K562 (cell line): ENCODE data around the gene SCGB1A1. TPM values are rescaled to one million over a fixed set of nuclear protein-coding genes. Genes with fewer than 3 reads are reported as not detected.

Source experiments
- ATAC-seq: fragments of 200-7000 bp; cut with Tn5 transposase; 3 replicates; pipeline ENCODE4 v1.9.1; 2020; ENCODE audit warnings: moderate library complexity
- BruUV-seq: library from RNA; stranded (reverse); fragments of 400-500 nt; replicated peaks from 2 replicates; lab custom pipeline; 2021; lab: Mats Ljungman, UMichigan
- CTCF ChIA-PET: fragments of 300-600 bp; formaldehyde crosslinking; extraction: SDS; loops from one replicate; lab custom pipeline; 2021; ENCODE audit warnings: low intra/inter-chr PET ratio; lab: Yijun Ruan, JAX
- POLR2A ChIA-PET: fragments of 300-600, 350-650 bp; sonication (Branson Sonifier 250); formaldehyde crosslinking; extraction: SDS; loops from one replicate; lab custom pipeline; 2021; ENCODE audit warnings: antibody characterized with exemption, inconsistent platforms; lab: Yijun Ruan, JAX
- DNase-seq, 4 experiments: peaks; one replicate each; pipeline versions ENCODE4 v3.0.0 to v3.0.0-alpha.2; 2011 to 2018; ENCODE audit warnings: low spot score in 3 of 4, mixed read lengths in 3 of 4; ENCODE audit errors: extremely low read depth in 1 of 4
- FAIRE-seq: peaks from 2 replicates; lab custom pipeline; 2011; peaks lifted over from hg19 to GRCh38; lab: Jason Lieb, UNC
- H2AFZ ChIP-seq: 2 replicates; pipeline ENCODE4 v1.6.0; 2011; ENCODE audit warnings: low read depth, low read length, control low read depth, inconsistent platforms
- H3K27ac ChIP-seq: fragments of 200-600 bp; 3 replicates; pipeline ENCODE4 v1.8.0; 2011; ENCODE audit warnings: low read depth, mild to moderate bottlenecking, control low read depth, inconsistent platforms, low read length, moderate library complexity, mixed read lengths; ENCODE audit errors: extremely low read depth
- H3K27me3 ChIP-seq, 2 experiments: fragments of 300-600 bp in 1 of 2; 2 replicates in 1 of 2; 3 replicates in 1 of 2; pipeline versions ENCODE4 v1.6.0 to v1.8.0; 2011; ENCODE audit warnings: inconsistent platforms in 2 of 2, low read length in 2 of 2, mild to moderate bottlenecking in 1 of 2, mixed read lengths in 1 of 2, moderate library complexity in 1 of 2; ENCODE audit not compliant: control insufficient read depth in 2 of 2, insufficient read depth in 2 of 2
- H3K36me3 ChIP-seq: fragments of 300-600 bp; 3 replicates; pipeline ENCODE4 v1.8.0; 2011; ENCODE audit warnings: mild to moderate bottlenecking, low read length, inconsistent platforms; ENCODE audit not compliant: control insufficient read depth, insufficient read depth
- H3K4me1 ChIP-seq, 2 experiments: fragments of 200-600 bp in 1 of 2; replicated peaks in 1 of 2; 2 replicates in 1 of 2; 3 replicates in 1 of 2; pipeline versions ENCODE4 v1.5.1 to v1.8.0; 2011; ENCODE audit warnings: inconsistent platforms in 2 of 2, low read length in 2 of 2, mild to moderate bottlenecking in 1 of 2, mixed read lengths in 1 of 2, moderate library complexity in 1 of 2; ENCODE audit not compliant: control insufficient read depth in 2 of 2, insufficient read depth in 2 of 2
- H3K4me2 ChIP-seq: 2 replicates; pipeline ENCODE4 v1.6.1; 2011; ENCODE audit warnings: low read length, control low read depth, inconsistent platforms, mixed read lengths; ENCODE audit not compliant: insufficient read depth
- H3K4me3 ChIP-seq: fragments of 200-600 bp; sonication (generic), shearing (Covaris generic); 2 replicates; pipeline ENCODE4 v1.5.1; 2016; ENCODE audit warnings: control low read depth, inconsistent platforms
- H3K79me2 ChIP-seq: fragments of 200-600 bp; 3 replicates; pipeline ENCODE4 v1.8.0; 2011; ENCODE audit warnings: low read length, inconsistent platforms; ENCODE audit not compliant: control insufficient read depth, insufficient read depth
- H3K9ac ChIP-seq, 2 experiments: 2 replicates each; pipeline versions ENCODE4 v1.6.0 to v1.6.1; 2011; ENCODE audit warnings: low read depth in 2 of 2, low read length in 2 of 2, control low read depth in 1 of 2, inconsistent platforms in 1 of 2, mild to moderate bottlenecking in 1 of 2, mixed read lengths in 1 of 2; ENCODE audit not compliant: insufficient read depth in 1 of 2
- H3K9me1 ChIP-seq: one replicate; pipeline ENCODE4 v1.6.0; 2011; ENCODE audit warnings: inconsistent platforms, mild to moderate bottlenecking, low read length, moderate library complexity; ENCODE audit not compliant: control insufficient read depth, insufficient read depth
- H3K9me3 ChIP-seq: replicated peaks from 2 replicates; pipeline ENCODE4 v1.5.1; 2011; ENCODE audit warnings: low read depth, low read length, inconsistent platforms; ENCODE audit not compliant: control insufficient read depth, insufficient read depth
- H4K20me1 ChIP-seq: replicated peaks from 2 replicates; pipeline ENCODE4 v1.6.1; 2011; ENCODE audit warnings: low read length, inconsistent platforms, mixed read lengths; ENCODE audit not compliant: control insufficient read depth, insufficient read depth
- ESRRB ChIP-seq: fragments of 250-450 bp; sonication (Bioruptor Pico); IDR thresholded peaks from 2 replicates; pipeline ENCODE4 v1.5.0; 2020; ENCODE audit warnings: mild to moderate bottlenecking, moderate library complexity, borderline replicate concordance
- MAFF ChIP-seq: IDR thresholded peaks from 2 replicates; pipeline ENCODE4 v1.6.1; 2012; ENCODE audit warnings: low read length, improper control_type of control experiment
- MECOM ChIP-seq: fragments of 250-450 bp; sonication (Bioruptor Pico); IDR thresholded peaks from 2 replicates; pipeline ENCODE4 v1.8.0; 2022; ENCODE audit warnings: inconsistent platforms
- ZNF184 ChIP-seq: sonication (generic); formaldehyde crosslinking; IDR thresholded peaks from 2 replicates; pipeline ENCODE4 v1.5.0; 2020; ENCODE audit warnings: missing genetic modification reagents
- WGBS: fragments of 100-300 bp; shearing (Covaris generic); methylation state at CpG from one replicate; pipeline ENCODE4 v1.1.6; 2016; ENCODE audit warnings: low coverage, mixed read lengths; ENCODE audit not compliant: insufficient coverage; ENCODE audit errors: missing lambda C conversion rate; 5-methylcytosine and 5-hydroxymethylcytosine counted together
- in situ Hi-C: fragments of 300-500 bp; cut with MboI; formaldehyde crosslinking; loops from 4 replicates; pipeline ENCODE4 v1.15.0; 2018; ENCODE audit warnings: inconsistent platforms, mixed read lengths
- intact Hi-C: fragments of 100-400 bp; cut with micrococcal nuclease; formaldehyde crosslinking; loops from 2 replicates; pipeline ENCODE4 v1.14.2; 2022
- polyA plus RNA-seq, 8 experiments: library from polyadenylated mRNA; depleted of rRNA in 4 of 8; stranded (reverse) in 5 of 8; unstranded in 3 of 8; fragments of >200 nt; fragmentation: Nextera tagmentation in 2 of 8; fragmentation: Illumina TruSeq in 1 of 8; extraction: Ambion mirVana in 2 of 8; extraction: Trizol in 1 of 8; gene quantifications; 2 replicates each; pipeline versions ENCODE4 v1.2.1 to v1.2.3, GENCODE V29; 2011 to 2014; ENCODE audit warnings: inconsistent platforms in 1 of 8, missing spikeins in 1 of 8
- total RNA-seq, 7 experiments: library from RNA; depleted of rRNA in 6 of 7; stranded (reverse); fragments of >200 nt in 6 of 7; fragmentation: Illumina TruSeq in 2 of 7; extraction: Trizol in 2 of 7; gene quantifications; 2 replicates each; pipeline versions ENCODE4 v1.2.1 to v1.2.3, GENCODE V29; 2011 to 2021; ENCODE audit warnings: low replicate concordance in 1 of 7
- TF ChIP-seq, protein P1 (sequence below), 2 experiments: fragments of 450-650 bp in 1 of 2; sonication (generic) in 1 of 2; formaldehyde crosslinking in 1 of 2; IDR thresholded peaks in 1 of 2; conservative IDR thresholded peaks in 1 of 2; 2 replicates each; pipeline versions ENCODE4 v1.6.1 to v1.8.1; 2016 to 2023; ENCODE audit warnings: mild to moderate bottlenecking in 2 of 2, moderate library complexity in 2 of 2, inconsistent platforms in 1 of 2, missing genetic modification reagents in 1 of 2

Gene SCGB1A1
- total and polyA plus RNA-seq, 9 of the 15 experiments (the other 6 are each of a cell fraction or from before 2014, with no cell fraction given), result 0.55 TPM; not detected in 8

DNA sequence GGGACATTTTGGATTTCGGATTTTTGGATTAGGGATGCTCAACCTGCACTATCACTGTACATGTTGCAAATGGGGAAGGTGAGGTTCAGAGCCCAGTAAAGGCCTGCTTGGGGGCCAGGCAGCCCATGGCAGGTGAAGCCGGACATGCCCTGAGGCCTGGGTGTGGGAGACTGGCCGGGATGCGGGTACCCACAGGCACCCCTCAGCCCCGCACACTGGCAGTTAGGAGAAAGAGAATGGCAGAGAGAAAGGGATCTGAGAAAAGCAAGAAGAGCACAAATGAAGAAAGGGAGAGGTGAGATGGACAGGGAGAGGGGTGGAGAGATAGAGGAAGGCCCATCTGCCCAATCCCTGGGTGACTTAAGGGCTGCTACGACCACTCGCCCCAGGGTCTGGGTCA lies 52.8 kb downstream of the SCGB1A1 start:
- Histone ChIP-seq H3K4me3 (no peak overlapping the region), H3K9ac (peak overlapping the region; percentile 52 to 90; a peak in 3 of 4 replicates), H3K79me2 (no peaks in the 10 kb centered on the region), H2AFZ (peak overlapping the region; percentile 80; the same call in 1 of the 2 replicates), H3K36me3 (no peaks in the 10 kb centered on the region), H4K20me1 (no peaks in the 10 kb centered on the region), H3K4me1 (peaks cover 35 to 40% of the 10 kb centered on the region in 2 experiments), H3K9me1 (no peaks in the 10 kb centered on the region), H3K4me2 (peak overlapping the region; percentile 52; the same call in 1 of the 2 replicates), H3K27ac (peak overlapping the region; percentile 84), H3K27me3 (no peaks in the 10 kb centered on the region), H3K9me3 (no peaks in the 10 kb centered on the region)
- no peak for FAIRE-seq
- no TSS peak for BruUV-seq
- 0 out of 2 replicates have a peak, but pooled peaks have one; percentile 1 for TF ChIP-seq MECOM (CRISPR knock-in tag)
- TF ChIP-seq ESRRB (CRISPR knock-in tag), result no peak
- no peak for TF ChIP-seq MAFF
- no peak for TF ChIP-seq ZNF184 (CRISPR knock-in tag)
- TF ChIP-seq, protein P1, sequence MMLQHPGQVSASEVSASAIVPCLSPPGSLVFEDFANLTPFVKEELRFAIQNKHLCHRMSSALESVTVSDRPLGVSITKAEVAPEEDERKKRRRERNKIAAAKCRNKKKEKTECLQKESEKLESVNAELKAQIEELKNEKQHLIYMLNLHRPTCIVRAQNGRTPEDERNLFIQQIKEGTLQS (IDR thresholded peaks at IDR 0.05), result no peak
- TF ChIP-seq, protein P1 (CRISPR knock-in tag; conservative IDR thresholded peaks at IDR 0.05), result no peak
- ChIA-PET POLR2A (no interaction called here), CTCF (no interaction called here)
- DNase-seq, result no peak
- WGBS, result 93% methylated on average over 7 of the region's 7 CpGs
- ATAC-seq, result no peak
- intact Hi-C loops (no loop called here), in situ Hi-C loops (no loop called here)
